Skeletal muscle tissue (tissue), 4 donors: ENCODE measurements around the gene UGT1A8. TPM values are rescaled to one million over a fixed set of nuclear protein-coding genes. Genes with fewer than 3 reads are reported as not detected.
"Not testable (repeated sequence)": the region's sequence is repeated elsewhere in the genome, so short reads cannot be mapped to it uniquely, and the experiment has no call there.

Source experiments
- H3K27ac ChIP-seq: one replicate; pipeline ENCODE4 v1.7.0; 2013; ENCODE audit warnings: mild to moderate bottlenecking, low read depth, low read length, inconsistent platforms
- H3K27me3 ChIP-seq, 3 donors: one replicate each; pipeline ENCODE4 v1.7.0; 2013; ENCODE audit warnings: low read length in 3 of 3; ENCODE audit not compliant: control insufficient read depth in 3 of 3, insufficient read depth in 3 of 3
- H3K36me3 ChIP-seq, 3 donors: one replicate each; pipeline ENCODE4 v1.7.0; 2013; ENCODE audit warnings: low read length in 3 of 3; ENCODE audit not compliant: control insufficient read depth in 3 of 3, insufficient read depth in 3 of 3
- H3K4me1 ChIP-seq, 3 donors: one replicate each; pipeline ENCODE4 v1.7.0; 2013; ENCODE audit warnings: low read length in 3 of 3, mild to moderate bottlenecking in 3 of 3; ENCODE audit not compliant: control insufficient read depth in 3 of 3, insufficient read depth in 3 of 3
- H3K4me3 ChIP-seq, 3 donors: one replicate each; pipeline ENCODE4 v1.7.0; 2013; ENCODE audit warnings: low read length in 3 of 3
- H3K9ac ChIP-seq, 3 donors: one replicate each; pipeline ENCODE4 v1.7.0; 2013; ENCODE audit warnings: low read length in 3 of 3, mild to moderate bottlenecking in 3 of 3, moderate library complexity in 2 of 3, low read depth in 1 of 3
- H3K9me3 ChIP-seq, 3 donors: one replicate each; pipeline ENCODE4 v1.7.0; 2013; ENCODE audit warnings: low read length in 3 of 3; ENCODE audit not compliant: control insufficient read depth in 3 of 3
- total RNA-seq: library from RNA; depleted of rRNA; stranded (reverse); fragments of >200 nt; gene quantifications from one replicate; pipeline ENCODE4 v1.2.3, GENCODE V29; 2014
- donor health status: Osteomylitis.

Gene UGT1A8
- total RNA-seq, 1 donor from 2014 or later, result not detected

DNA sequence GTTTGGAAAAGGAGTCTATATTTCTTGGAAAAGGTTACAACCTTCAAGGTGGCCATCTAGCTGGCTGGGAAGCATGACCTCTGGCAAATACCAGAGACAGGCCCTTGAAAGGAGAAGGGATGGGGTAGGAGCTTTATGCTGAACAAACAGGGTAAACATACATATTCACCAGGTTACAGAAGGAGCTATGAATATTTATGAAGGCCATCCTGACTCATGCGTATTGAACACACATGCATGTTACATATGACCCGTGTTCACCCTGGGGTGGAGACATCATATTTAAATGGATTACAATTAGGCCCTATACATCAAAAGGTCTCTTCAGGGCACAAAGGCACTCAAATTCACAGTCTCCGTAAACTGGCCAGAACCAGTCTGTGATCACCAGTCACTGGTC, 38.5 kb downstream of the UGT1A8 start:
- not testable (repeated sequence) for H3K4me1 ChIP-seq, H3K36me3 ChIP-seq, H3K4me3 ChIP-seq, H3K27me3 ChIP-seq, H3K9ac ChIP-seq, H3K9me3 ChIP-seq, H3K27ac ChIP-seq

- H3K9ac ChIP-seq, result no peak overlapping the region
- H3K27ac ChIP-seq, result no peak overlapping the region
- no peak overlapping the region for H3K4me3 ChIP-seq
- no peaks in the 10 kb centered on the region for H3K9me3 ChIP-seq
- H3K36me3 ChIP-seq, result no peaks in the 10 kb centered on the region
- H3K27me3 ChIP-seq, result peaks cover 0 to 5% (median 0%) of the 10 kb centered on the region in 3 donors
- H3K4me1 ChIP-seq, result no peaks in the 10 kb centered on the region
Observed at GRCh38 chr2:233656443-233656842, 39.0 kb downstream of the UGT1A8 start.

DNA sequence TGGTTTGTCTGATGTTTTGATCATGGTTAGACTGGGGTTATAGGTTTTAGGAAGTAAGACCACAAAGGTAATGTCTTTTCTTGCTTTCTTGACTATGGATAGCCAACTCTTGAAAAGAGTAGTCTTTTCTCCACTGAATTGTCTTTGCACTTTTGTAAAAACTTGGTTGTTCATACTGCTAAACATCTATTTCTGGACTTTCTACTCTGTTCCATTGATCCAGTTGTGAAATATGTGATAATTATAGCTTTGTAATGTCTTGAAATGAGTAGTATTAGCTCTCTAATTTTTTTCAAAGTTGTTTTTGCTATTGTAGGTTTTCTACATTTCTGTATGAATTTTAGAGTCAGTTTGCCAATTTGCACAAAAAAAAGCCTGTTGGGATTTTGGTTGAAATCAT, 41.2 kb downstream of the UGT1A8 start:
- Histone ChIP-seq H3K9ac (no peak overlapping the region), H3K36me3 (no peaks in the 10 kb centered on the region), H3K4me1 (no peaks in the 10 kb centered on the region), H3K27me3 (peaks cover 0 to 2% (median 0%) of the 10 kb centered on the region in 3 donors), H3K4me3 (no peak overlapping the region), H3K27ac (no peak overlapping the region), H3K9me3 (no peaks in the 10 kb centered on the region)

DNA sequence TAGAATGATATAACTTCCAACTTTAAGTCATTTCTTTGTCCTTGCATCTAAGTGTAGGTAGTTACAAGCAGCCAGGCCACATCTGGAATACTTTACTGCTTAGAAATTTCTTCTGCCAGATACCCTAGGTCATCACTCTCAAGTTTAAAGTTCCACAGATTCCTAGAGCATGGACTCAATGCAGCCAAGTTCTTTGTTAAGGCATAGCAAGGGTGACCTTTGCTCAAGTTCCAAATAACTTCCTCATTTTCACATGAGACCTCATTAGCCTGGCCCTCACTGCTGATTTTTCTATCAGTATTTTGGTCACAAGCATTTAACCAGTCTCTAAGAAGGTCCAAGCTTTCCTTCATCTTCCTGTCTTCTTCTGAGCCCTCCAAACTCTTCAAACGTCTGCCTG, 46.5 kb downstream of the UGT1A8 start:
- no peak overlapping the region for H3K9ac ChIP-seq
- H3K4me3 ChIP-seq, result no peak overlapping the region
- H3K27me3 ChIP-seq, result no peaks in the 10 kb centered on the region
- H3K4me1 ChIP-seq, result no peaks in the 10 kb centered on the region
- H3K36me3 ChIP-seq, result no peaks in the 10 kb centered on the region
- H3K9me3 ChIP-seq, result no peaks in the 10 kb centered on the region
- no peak overlapping the region for H3K27ac ChIP-seq

DNA sequence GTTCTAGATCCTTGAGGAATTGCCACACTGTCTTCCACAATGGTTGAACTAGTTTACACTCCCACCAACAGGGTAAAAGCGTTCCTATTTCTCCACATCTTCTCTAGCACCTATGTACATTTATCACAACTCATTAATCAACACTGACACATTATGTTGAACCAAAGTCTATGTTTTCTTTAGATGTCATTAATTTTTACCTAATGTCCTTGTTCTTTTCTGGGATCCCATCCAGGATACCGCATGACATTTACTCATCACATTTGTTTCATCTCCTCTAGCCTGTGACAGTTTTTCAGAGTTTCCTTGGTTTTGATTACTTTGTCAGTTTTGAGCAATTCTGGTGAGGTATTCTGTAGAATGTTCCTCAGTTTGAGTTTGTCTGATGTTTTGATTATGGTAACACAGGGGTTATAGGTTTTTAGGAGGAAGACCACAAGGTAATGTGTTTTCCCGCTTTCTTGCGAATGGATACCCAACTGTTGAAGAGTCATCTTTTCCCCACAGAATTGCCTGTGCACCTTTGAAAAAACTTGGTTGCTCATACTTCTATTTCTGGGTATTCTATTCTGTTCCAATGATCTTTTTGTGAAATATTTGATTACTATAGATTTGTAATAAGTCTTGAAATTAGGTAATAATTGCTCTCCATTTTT, 51.3 kb downstream of the UGT1A8 start:
- H3K4me1 ChIP-seq, result no peaks in the 10 kb centered on the region
- H3K9me3 ChIP-seq, result no peaks in the 10 kb centered on the region
- H3K4me3 ChIP-seq, result no peak overlapping the region
- no peaks in the 10 kb centered on the region for H3K36me3 ChIP-seq
- no peaks in the 10 kb centered on the region for H3K27me3 ChIP-seq
- H3K9ac ChIP-seq, result no peak overlapping the region
- H3K27ac ChIP-seq, result no peak overlapping the region

DNA sequence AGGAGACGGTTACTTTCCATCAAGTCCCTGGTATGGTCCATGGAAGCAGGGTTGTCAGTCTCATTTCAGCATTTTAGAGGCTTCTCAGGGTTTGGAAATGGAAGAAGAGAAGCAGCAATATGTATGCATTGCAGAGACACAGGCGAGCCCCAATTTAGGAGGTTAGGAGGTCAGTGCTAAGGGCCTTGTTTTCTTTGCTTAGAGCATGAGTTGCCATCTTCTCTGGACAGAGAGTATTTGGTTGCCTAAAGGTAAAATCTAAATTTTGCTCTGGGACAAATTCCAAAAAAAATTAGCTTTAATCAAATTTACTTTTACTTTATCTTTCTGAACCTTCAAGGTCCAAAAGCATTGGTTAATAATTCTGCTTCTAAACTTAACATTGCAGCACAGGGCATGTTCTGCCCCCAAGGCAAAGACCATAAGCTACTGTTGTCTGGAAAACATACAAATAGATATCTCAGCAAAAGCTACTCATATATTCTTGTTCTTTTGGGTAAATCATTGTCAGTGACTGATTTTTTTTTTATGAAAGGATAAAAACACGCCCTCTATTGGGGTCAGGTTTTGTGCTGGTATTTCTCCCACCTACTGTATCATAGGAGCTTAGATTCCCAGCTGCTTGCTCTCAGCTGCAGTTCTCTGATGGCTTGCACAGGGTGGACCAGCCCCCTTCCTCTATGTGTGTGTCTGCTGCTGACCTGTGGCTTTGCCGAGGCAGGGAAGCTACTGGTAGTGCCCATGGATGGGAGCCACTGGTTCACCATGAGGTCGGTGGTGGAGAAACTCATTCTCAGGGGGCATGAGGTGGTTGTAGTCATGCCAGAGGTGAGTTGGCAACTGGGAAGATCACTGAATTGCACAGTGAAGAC, 54.1 kb downstream of the UGT1A8 start, which contains the start of gene UGT1A9:
TSS of gene UGT1A9 (plus strand) at position 609 of the 872 bp plus-strand sequence. CDS start at position 646, 37 bp downstream.
- Histone ChIP-seq H3K27me3 (no peaks in the 10 kb centered on the region), H3K9ac (no peak within 1 kb of the TSS), H3K36me3 (no peaks in the 10 kb centered on the region), H3K4me3 (no peak within 1 kb of the TSS), H3K4me1 (no peaks in the 10 kb centered on the region), H3K27ac (no peak within 1 kb of the TSS), H3K9me3 (no peaks in the 10 kb centered on the region)

DNA sequence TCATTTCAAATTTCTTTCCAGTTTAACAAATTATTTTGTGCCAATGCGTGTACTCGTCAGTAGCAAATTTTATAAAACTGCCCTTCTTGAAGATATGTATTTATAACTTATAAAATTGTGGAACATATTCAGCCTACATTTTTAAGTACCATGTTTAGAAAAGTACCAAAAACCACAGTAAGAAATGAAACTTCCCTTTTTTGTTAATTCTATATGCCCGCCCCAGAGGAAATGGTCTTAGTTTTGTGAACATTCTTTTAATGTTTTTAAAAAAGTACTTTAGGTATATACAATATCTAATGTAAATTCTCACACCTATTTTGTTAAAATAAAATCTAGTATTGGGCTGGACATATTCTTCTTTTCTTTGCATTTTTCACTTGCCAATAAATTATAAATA, 55.5 kb downstream of the UGT1A8 start:
- H3K27me3 ChIP-seq, result no peaks in the 10 kb centered on the region
- H3K4me3 ChIP-seq, result no peak overlapping the region
- no peaks in the 10 kb centered on the region for H3K9me3 ChIP-seq
- H3K9ac ChIP-seq, result no peak overlapping the region
- H3K4me1 ChIP-seq, result no peaks in the 10 kb centered on the region
- no peak overlapping the region for H3K27ac ChIP-seq
- H3K36me3 ChIP-seq, result no peaks in the 10 kb centered on the region

GRCh38 chr2:233673896-233674295, 56.5 kb downstream of the UGT1A8 start:
- Histone ChIP-seq H3K36me3 (no peaks in the 10 kb centered on the region), H3K4me1 (no peaks in the 10 kb centered on the region), H3K9ac (no peak overlapping the region), H3K9me3 (no peaks in the 10 kb centered on the region), H3K27ac (no peak overlapping the region), H3K27me3 (no peaks in the 10 kb centered on the region), H3K4me3 (no peak overlapping the region)

- no peaks in the 10 kb centered on the region for H3K36me3 ChIP-seq
- H3K27me3 ChIP-seq, result no peaks in the 10 kb centered on the region
- H3K4me3 ChIP-seq, result no peak overlapping the region
- H3K4me1 ChIP-seq, result no peaks in the 10 kb centered on the region
- no peaks in the 10 kb centered on the region for H3K9me3 ChIP-seq
- H3K9ac ChIP-seq, result no peak overlapping the region
- no peak overlapping the region for H3K27ac ChIP-seq
Observed at GRCh38 chr2:233674314-233674713, 56.9 kb downstream of the UGT1A8 start.

DNA sequence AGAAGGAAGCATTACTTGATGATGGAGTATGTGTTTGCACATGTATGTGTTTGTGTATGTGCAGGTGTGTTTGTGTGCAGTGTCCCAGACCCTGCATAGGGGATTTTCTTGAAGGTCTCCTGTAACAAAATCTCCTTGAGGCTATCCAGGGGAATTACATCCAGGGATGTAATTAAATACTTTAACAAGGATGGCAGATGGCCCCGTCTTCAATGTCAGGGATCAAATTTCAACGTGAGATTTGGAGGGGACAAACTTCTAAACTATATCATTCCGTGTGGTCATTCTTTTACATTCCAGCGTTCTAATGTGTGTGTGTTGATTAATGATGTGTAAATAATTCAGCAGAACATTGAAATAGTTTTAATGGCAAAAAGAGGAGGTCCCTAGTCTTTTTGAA, 57.6 kb downstream of the UGT1A8 start:
- no peaks in the 10 kb centered on the region for H3K9me3 ChIP-seq
- H3K4me3 ChIP-seq, result no peak overlapping the region
- no peak overlapping the region for H3K9ac ChIP-seq
- no peaks in the 10 kb centered on the region for H3K4me1 ChIP-seq
- H3K27me3 ChIP-seq, result no peaks in the 10 kb centered on the region
- H3K27ac ChIP-seq, result no peak overlapping the region
- no peaks in the 10 kb centered on the region for H3K36me3 ChIP-seq
